Measurements from ENCODE around the gene WWP2. TPM values are rescaled to one million over a fixed set of nuclear protein-coding genes. Genes with fewer than 3 reads are reported as not detected.
A peak's percentile ranks its signal among the peaks of the same experiment; 100 is the strongest.
"Not testable (repeated sequence)": the region's sequence is repeated elsewhere in the genome, so short reads cannot be mapped to it uniquely, and the experiment has no call there.

Gene WWP2
- total RNA-seq, 1 experiment from 2014 or later, result 47.5 TPM

DNA sequence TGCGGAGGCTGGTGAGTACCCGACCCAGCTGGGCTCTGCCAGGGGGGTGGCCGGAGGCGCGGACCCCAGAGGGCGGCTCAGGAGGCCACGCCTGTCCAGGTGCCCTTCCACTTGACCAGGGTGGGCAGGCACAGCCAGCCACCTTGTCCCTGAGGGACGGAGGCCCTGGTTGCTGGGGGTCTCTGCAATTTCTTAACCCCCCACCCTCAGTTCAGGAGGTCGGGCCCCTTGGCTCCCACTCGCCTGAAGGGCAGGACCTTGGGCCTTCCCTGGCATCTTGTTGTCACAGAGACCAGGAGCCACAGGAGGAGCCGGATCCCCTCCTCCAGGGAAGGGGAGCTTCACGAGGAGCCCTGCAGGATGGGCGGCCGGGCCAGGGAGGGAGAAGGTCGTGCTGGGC, 190.0 kb downstream of the WWP2 start:
- H3K27me3 Mint-ChIP-seq (ENCODE audit: unreplicated experiment); H3K36me3 Mint-ChIP-seq (ENCODE audit: insufficient read depth, unreplicated experiment); H3K9me3 Mint-ChIP-seq (ENCODE audit: low read depth, unreplicated experiment); intact Hi-C loops (cut with micrococcal nuclease; ENCODE audit: unreplicated experiment); CTCF ChIA-PET; H3K4me1 Mint-ChIP-seq (ENCODE audit: low read depth, unreplicated experiment); DNase-seq; H3K4me3 Mint-ChIP-seq (ENCODE audit: low read depth, unreplicated experiment); BruUV-seq (replicated peaks); H3K27ac Mint-ChIP-seq (ENCODE audit: unreplicated experiment): not testable (repeated sequence)

DNA sequence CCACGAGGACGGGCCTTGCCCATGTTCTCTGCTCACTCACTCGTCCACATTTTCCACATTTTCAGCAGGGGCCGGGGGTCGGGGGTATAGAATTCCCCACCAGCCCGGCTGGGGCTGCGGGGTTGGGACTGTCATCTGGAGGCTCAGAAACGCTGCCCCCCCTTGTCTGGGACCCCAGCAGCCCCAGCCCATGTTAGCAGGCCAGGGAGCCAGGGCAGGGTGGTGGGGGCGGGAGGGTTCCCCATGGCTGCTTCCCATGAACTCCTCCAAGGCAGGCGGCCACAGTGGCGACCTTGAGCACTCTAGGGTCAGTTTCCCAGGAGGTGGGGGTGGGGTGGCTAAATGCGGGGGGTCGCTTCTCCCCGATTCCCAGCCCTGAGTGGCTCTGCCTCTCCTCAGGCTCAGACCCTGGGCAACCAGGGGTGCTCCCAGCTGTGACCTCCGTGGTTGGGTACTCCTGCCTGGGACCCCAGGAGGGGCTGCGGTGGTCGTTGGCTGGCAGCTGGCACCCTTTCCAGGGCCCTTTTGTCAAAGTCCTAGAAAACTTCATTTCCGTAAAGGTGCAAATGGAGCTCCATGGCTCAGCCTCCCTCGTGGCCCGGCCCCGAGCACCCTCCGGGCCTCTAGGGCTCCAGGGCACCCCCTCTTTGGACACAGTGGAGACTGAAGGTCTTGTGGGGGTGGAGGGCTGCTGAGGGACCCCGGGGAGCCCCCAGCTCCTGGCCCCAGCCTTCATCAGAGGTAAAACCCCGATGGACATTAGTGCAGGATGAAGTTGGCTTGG, 190.6 kb downstream of the WWP2 start:
- H3K9me3 Mint-ChIP-seq (ENCODE audit: low read depth, unreplicated experiment); H3K4me3 Mint-ChIP-seq (ENCODE audit: low read depth, unreplicated experiment); H3K36me3 Mint-ChIP-seq (ENCODE audit: insufficient read depth, unreplicated experiment); intact Hi-C loops (cut with micrococcal nuclease; ENCODE audit: unreplicated experiment); H3K27me3 Mint-ChIP-seq (ENCODE audit: unreplicated experiment); BruUV-seq (replicated peaks); DNase-seq; H3K27ac Mint-ChIP-seq (ENCODE audit: unreplicated experiment); H3K4me1 Mint-ChIP-seq (ENCODE audit: low read depth, unreplicated experiment); CTCF ChIA-PET: not testable (repeated sequence)

DNA sequence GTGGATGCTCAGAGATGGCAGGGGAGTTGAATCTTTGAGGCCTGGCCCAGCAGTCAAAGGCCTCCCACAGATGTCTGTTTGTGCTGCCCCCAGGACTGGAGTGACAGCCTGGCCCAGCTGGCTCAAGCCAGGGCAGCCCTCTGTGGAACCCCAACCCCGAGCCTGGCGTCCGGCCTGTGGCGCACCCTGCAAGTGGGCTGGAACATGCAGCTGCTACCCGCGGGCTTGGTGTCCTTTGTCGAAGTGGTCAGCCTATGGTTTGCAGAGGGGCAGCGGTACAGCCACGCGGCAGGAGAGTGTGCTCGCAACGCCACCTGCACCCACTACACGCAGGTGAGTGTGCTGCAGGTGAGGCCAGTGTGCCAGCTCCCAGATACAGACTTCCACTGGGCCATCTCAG, 192.1 kb downstream of the WWP2 start:
- H3K4me1 Mint-ChIP-seq (ENCODE audit: low read depth, unreplicated experiment); intact Hi-C loops (cut with micrococcal nuclease; ENCODE audit: unreplicated experiment); H3K4me3 Mint-ChIP-seq (ENCODE audit: low read depth, unreplicated experiment); H3K27ac Mint-ChIP-seq (ENCODE audit: unreplicated experiment); H3K27me3 Mint-ChIP-seq (ENCODE audit: unreplicated experiment); CTCF ChIA-PET; DNase-seq; BruUV-seq (replicated peaks); H3K9me3 Mint-ChIP-seq (ENCODE audit: low read depth, unreplicated experiment); H3K36me3 Mint-ChIP-seq (ENCODE audit: insufficient read depth, unreplicated experiment): not testable (repeated sequence)

DNA sequence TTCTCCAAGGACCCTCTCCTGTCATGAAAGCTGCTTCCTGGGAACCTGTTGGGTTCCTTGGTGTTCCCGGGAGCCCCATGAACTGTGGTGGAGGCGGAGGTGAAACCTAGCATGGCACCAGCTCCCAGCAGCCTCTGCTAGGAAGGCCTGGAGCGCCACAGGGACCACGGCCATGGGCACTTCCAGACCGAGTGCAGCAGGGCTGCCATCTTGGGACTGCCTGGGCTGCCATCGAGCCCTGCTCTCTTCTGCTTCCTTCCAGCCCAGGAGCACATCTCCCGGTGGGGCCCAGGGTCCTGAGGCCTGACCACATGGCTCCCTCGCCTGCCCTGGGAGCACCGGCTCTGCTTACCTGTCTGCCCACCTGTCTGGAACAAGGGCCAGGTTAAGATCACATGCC, 201.2 kb downstream of the WWP2 start:
- H3K27me3 Mint-ChIP-seq (ENCODE audit: unreplicated experiment); H3K27ac Mint-ChIP-seq (ENCODE audit: unreplicated experiment); DNase-seq; CTCF ChIA-PET; intact Hi-C loops (cut with micrococcal nuclease; ENCODE audit: unreplicated experiment); BruUV-seq (replicated peaks); H3K4me1 Mint-ChIP-seq (ENCODE audit: low read depth, unreplicated experiment); H3K9me3 Mint-ChIP-seq (ENCODE audit: low read depth, unreplicated experiment); H3K36me3 Mint-ChIP-seq (ENCODE audit: insufficient read depth, unreplicated experiment); H3K4me3 Mint-ChIP-seq (ENCODE audit: low read depth, unreplicated experiment): not testable (repeated sequence)

DNA sequence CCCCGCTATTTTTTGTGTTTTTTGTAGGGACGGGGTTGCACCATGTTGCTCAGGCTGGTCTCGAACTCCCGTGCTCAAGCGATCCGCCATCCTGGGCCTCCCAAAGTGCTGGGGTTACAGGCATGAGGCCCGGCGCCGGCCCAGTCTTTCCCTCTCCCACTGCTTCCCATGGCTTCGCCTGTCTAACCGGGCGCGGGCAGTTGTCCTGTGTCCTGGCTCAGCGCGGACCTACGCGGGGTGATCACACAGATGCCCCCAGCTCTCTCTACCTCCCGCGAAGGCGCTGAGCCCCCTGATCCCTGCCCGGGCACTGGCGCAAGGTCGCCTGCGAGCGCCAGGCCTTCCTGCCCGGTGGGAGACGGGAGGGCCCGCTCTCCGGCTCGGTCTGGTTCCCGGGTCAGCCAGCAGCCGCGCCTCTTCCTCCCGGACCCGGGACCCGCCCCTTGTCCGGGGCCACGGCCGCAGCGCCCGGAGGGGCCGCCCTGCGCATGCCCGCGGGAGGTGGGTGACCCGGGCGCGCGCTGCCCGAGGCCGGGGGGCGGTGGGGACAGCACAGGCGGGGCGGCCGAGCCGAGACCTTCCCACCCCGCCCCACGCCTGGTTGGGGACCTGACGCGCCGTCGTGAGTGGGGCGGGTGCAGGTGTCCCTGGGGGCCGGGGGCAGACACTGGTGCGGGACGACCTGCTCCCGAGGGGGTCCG, 203.0 kb downstream of the WWP2 start:
- H3K4me1 Mint-ChIP-seq (ENCODE audit: low read depth, unreplicated experiment); H3K27ac Mint-ChIP-seq (ENCODE audit: unreplicated experiment); H3K36me3 Mint-ChIP-seq (ENCODE audit: insufficient read depth, unreplicated experiment); H3K4me3 Mint-ChIP-seq (ENCODE audit: low read depth, unreplicated experiment); intact Hi-C loops (cut with micrococcal nuclease; ENCODE audit: unreplicated experiment); H3K27me3 Mint-ChIP-seq (ENCODE audit: unreplicated experiment); BruUV-seq (replicated peaks); H3K9me3 Mint-ChIP-seq (ENCODE audit: low read depth, unreplicated experiment); CTCF ChIA-PET: not testable (repeated sequence)
- DNase-seq, result peak; percentile 36

DNA sequence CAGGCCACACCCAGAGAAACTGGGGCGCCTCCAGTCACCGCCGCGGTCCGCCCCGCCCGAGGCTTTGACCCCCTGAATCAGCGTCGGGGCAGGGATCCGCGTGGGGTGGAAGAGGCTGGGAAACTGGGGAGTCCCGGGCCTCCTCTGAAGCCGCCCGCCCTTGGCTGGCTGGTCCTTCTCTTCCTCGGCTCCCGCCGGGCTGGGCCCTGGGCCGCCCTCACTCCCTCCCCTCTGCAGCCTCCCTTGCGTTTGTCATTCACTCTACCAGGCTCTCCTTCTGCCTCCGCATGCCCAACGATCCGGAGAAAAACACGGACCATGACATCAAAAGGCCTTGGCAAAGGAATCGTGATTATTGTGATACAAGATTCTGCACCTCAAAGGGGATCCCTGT, 203.5 kb downstream of the WWP2 start:
- H3K27me3 Mint-ChIP-seq (ENCODE audit: unreplicated experiment); H3K4me1 Mint-ChIP-seq (ENCODE audit: low read depth, unreplicated experiment); DNase-seq; BruUV-seq (replicated peaks); CTCF ChIA-PET; H3K4me3 Mint-ChIP-seq (ENCODE audit: low read depth, unreplicated experiment); H3K36me3 Mint-ChIP-seq (ENCODE audit: insufficient read depth, unreplicated experiment); H3K27ac Mint-ChIP-seq (ENCODE audit: unreplicated experiment); H3K9me3 Mint-ChIP-seq (ENCODE audit: low read depth, unreplicated experiment); intact Hi-C loops (cut with micrococcal nuclease; ENCODE audit: unreplicated experiment): not testable (repeated sequence)

DNA sequence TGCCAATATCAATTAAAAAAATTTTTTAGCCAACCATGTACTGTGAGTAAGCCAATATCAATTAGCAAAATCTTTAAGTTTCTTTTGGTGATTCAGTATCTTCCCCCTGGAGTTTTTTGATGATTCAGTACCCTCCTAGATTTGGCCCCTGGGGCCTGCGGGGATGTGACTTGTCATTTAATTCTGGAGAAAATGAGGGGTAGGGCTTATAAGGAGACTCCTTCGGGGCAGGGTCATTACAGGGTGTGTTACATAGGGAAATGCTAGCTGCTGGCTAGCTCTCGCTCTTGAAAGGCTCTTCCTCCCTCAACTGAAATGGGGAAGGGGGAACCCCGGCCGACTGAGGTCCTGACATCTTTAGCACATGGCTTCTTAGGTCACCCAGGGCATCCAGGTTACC, 205.6 kb downstream of the WWP2 start:
- DNase-seq; H3K27me3 Mint-ChIP-seq (ENCODE audit: unreplicated experiment); H3K9me3 Mint-ChIP-seq (ENCODE audit: low read depth, unreplicated experiment); H3K4me1 Mint-ChIP-seq (ENCODE audit: low read depth, unreplicated experiment); BruUV-seq (replicated peaks); H3K27ac Mint-ChIP-seq (ENCODE audit: unreplicated experiment); CTCF ChIA-PET; H3K36me3 Mint-ChIP-seq (ENCODE audit: insufficient read depth, unreplicated experiment); intact Hi-C loops (cut with micrococcal nuclease; ENCODE audit: unreplicated experiment); H3K4me3 Mint-ChIP-seq (ENCODE audit: low read depth, unreplicated experiment): not testable (repeated sequence)

DNA sequence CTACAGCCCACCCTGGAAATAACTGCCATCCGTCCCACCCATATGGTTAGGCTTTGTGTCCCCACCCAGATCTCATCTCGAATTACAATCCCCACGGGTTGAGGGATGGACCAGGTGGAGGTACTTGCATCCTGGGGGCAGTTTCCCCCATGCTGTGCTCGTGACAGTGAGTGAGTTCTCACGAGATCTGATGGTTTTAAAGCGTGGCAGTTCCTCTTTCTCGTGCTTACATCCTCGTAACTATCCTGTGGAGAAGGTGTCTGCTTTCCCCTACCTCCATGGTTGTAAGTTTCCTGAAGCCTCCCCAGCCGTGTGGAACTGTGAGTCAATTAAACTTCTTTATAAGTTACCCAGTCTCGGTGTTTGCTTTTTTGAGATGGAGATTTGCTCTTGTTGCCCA, 206.0 kb downstream of the WWP2 start:
- intact Hi-C loops (cut with micrococcal nuclease; ENCODE audit: unreplicated experiment); H3K27ac Mint-ChIP-seq (ENCODE audit: unreplicated experiment); CTCF ChIA-PET; H3K9me3 Mint-ChIP-seq (ENCODE audit: low read depth, unreplicated experiment); DNase-seq; H3K27me3 Mint-ChIP-seq (ENCODE audit: unreplicated experiment); H3K36me3 Mint-ChIP-seq (ENCODE audit: insufficient read depth, unreplicated experiment); H3K4me1 Mint-ChIP-seq (ENCODE audit: low read depth, unreplicated experiment); BruUV-seq (replicated peaks); H3K4me3 Mint-ChIP-seq (ENCODE audit: low read depth, unreplicated experiment): not testable (repeated sequence)

DNA sequence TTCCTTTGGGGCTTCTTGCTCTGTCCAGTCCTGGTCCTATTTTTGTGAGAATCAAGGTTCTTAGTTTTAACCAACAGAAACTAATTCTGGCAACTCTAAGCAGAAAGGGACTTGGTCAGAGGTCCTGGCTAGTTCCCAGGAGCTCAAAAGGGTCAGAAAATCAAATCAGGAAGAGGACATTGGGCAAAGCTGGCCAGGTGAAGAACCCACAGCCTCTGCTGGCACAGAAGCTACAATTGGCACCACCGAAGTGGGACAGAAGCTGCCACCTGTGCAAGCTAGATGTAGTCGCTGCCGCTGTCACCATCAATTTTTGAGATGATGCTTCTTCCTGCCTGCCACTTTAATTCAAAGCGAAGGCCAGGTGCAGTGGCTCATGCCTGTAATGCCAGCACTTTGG, 207.5 kb downstream of the WWP2 start:
- H3K4me3 Mint-ChIP-seq (ENCODE audit: low read depth, unreplicated experiment); H3K27ac Mint-ChIP-seq (ENCODE audit: unreplicated experiment); DNase-seq; H3K4me1 Mint-ChIP-seq (ENCODE audit: low read depth, unreplicated experiment); intact Hi-C loops (cut with micrococcal nuclease; ENCODE audit: unreplicated experiment); H3K9me3 Mint-ChIP-seq (ENCODE audit: low read depth, unreplicated experiment); BruUV-seq (replicated peaks); H3K27me3 Mint-ChIP-seq (ENCODE audit: unreplicated experiment); H3K36me3 Mint-ChIP-seq (ENCODE audit: insufficient read depth, unreplicated experiment); CTCF ChIA-PET: not testable (repeated sequence)

DNA sequence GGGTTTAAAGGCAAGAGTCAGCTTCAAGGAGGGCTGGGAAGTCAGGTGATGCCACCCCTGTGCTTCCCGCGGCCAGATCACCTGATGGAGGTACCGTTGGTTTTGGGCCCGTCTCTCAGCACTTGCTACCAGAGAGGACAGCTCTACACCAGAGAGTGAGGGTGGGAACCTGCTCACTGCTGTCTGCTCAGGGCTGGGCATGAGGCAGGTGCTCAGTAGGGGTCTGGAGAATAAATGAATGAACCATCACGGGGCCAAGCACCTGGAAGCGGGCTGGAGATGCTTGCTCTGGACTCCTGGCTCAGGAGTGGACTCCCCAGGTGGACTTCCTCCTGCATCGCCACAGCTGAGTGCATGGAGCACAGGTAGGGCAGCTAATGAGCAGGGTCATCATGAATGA, 210.0 kb downstream of the WWP2 start:
- H3K27me3 Mint-ChIP-seq (ENCODE audit: unreplicated experiment); H3K9me3 Mint-ChIP-seq (ENCODE audit: low read depth, unreplicated experiment); H3K27ac Mint-ChIP-seq (ENCODE audit: unreplicated experiment); DNase-seq; BruUV-seq (replicated peaks); CTCF ChIA-PET; intact Hi-C loops (cut with micrococcal nuclease; ENCODE audit: unreplicated experiment); H3K4me3 Mint-ChIP-seq (ENCODE audit: low read depth, unreplicated experiment); H3K36me3 Mint-ChIP-seq (ENCODE audit: insufficient read depth, unreplicated experiment); H3K4me1 Mint-ChIP-seq (ENCODE audit: low read depth, unreplicated experiment): not testable (repeated sequence)

All from Calu3 (cell line).